Stimulated activated CD4-positive, alpha-beta T cell treated with anti-CD3 and anti-CD28 coated beads, Interleukin-15, amount 100 ng/mL, for 24 hours (primary cell): ENCODE results near the gene VEZT.

Source experiments
- DNase-seq: peaks from one replicate; pipeline ENCODE4 v3.0.0-alpha.2; 2020

Gene VEZT

GRCh38 chr12:95201056-95201670 lies 16.4 kb upstream of the VEZT start:
- no peak for DNase-seq

GRCh38 chr12:95202691-95203486 lies 14.7 kb upstream of the VEZT start:
- no peak for DNase-seq

GRCh38 chr12:95203487-95204030 lies 14.0 kb upstream of the VEZT start:
- no peak for DNase-seq

GRCh38 chr12:95204141-95204866 lies 13.3 kb upstream of the VEZT start:
- peak; percentile 6 for DNase-seq

- no peak for DNase-seq
These were observed 12.5 kb upstream of the VEZT start for GRCh38 chr12:95205016-95205624.

GRCh38 chr12:95205685-95206084 lies 11.9 kb upstream of the VEZT start:
- DNase-seq: no peak

- DNase-seq: no peak
These were observed 10.7 kb upstream of the VEZT start for GRCh38 chr12:95206916-95207315.

- DNase-seq: no peak
These were observed 10.2 kb upstream of the VEZT start for GRCh38 chr12:95207407-95207806.

GRCh38 chr12:95208678-95209077 lies 8.9 kb upstream of the VEZT start:
- DNase-seq: no peak

- DNase-seq: no peak
These were observed 5.0 kb upstream of the VEZT start for GRCh38 chr12:95212586-95212985.

- no peak for DNase-seq
These were observed 4.5 kb upstream of the VEZT start for GRCh38 chr12:95213119-95213518.

GRCh38 chr12:95213928-95214327 lies 3.7 kb upstream of the VEZT start:
- DNase-seq: no peak

GRCh38 chr12:95214466-95214865 lies 3.1 kb upstream of the VEZT start:
- DNase-seq: no peak

GRCh38 chr12:95215949-95216348 lies 1.7 kb upstream of the VEZT start:
- no peak for DNase-seq

- DNase-seq: no peak
These were observed 763 bp upstream of the VEZT start for GRCh38 chr12:95216711-95217376.

GRCh38 chr12:95218150-95219133 lies 835 bp downstream of the VEZT start:
- peak; percentile 68 for DNase-seq

- DNase-seq: no peak
These were observed 2.6 kb downstream of the VEZT start for GRCh38 chr12:95220190-95220589.

- DNase-seq: no peak
These were observed 3.1 kb downstream of the VEZT start for GRCh38 chr12:95220726-95221125.

GRCh38 chr12:95224202-95225170 lies 6.9 kb downstream of the VEZT start:
- DNase-seq: peak; percentile 20

- DNase-seq: no peak
These were observed 8.1 kb downstream of the VEZT start for GRCh38 chr12:95225645-95226212.
